Choroid plexus epithelial cell (primary cell): Measurements from ENCODE around the gene FANCC.

ENCODE experiments used
- DNase-seq: peaks from one replicate; pipeline ENCODE4 v3.0.0-alpha.2; 2010; ENCODE audit warnings: low read depth
- H3K4me3 ChIP-seq: 2 replicates; pipeline ENCODE4 v1.5.1; 2011; ENCODE audit warnings: low read depth, mild to moderate bottlenecking, control low read depth, low read length, moderate library complexity
- CTCF ChIP-seq: conservative IDR thresholded peaks from 2 replicates; pipeline ENCODE4 v1.5.1; 2011; ENCODE audit warnings: low read depth, mild to moderate bottlenecking, control low read depth, inconsistent platforms, low read length, moderate library complexity

The FANCC gene

GRCh38 chr9:95103871-95104580 lies 213.5 kb downstream of the FANCC start:
- no peak for TF ChIP-seq CTCF

GRCh38 chr9:95103281-95103771 lies 214.2 kb downstream of the FANCC start:
- H3K4me3 ChIP-seq, result no peak overlapping the region
- DNase-seq, result no peak
- TF ChIP-seq CTCF, result peak; percentile 36

More at GRCh38 chr9:95103871-95104580, 213.5 kb downstream of the FANCC start:
- no peak for DNase-seq
- H3K4me3 ChIP-seq, result no peak overlapping the region

- no peak overlapping the region for H3K4me3 ChIP-seq
- DNase-seq, result no peak
- TF ChIP-seq CTCF, result no peak
Measured at GRCh38 chr9:95102572-95102971, 214.9 kb downstream of the FANCC start.

- no peak for TF ChIP-seq CTCF
- no peak for DNase-seq
- no peak overlapping the region for H3K4me3 ChIP-seq
Measured at GRCh38 chr9:95102001-95102433, 215.5 kb downstream of the FANCC start.

- TF ChIP-seq CTCF, result no peak
- no peak overlapping the region for H3K4me3 ChIP-seq
- DNase-seq, result no peak
Measured at GRCh38 chr9:95101326-95101725, 216.2 kb downstream of the FANCC start.

- no peak for DNase-seq
- no peak for TF ChIP-seq CTCF
- no peak overlapping the region for H3K4me3 ChIP-seq
Measured at GRCh38 chr9:95100071-95100627, 217.4 kb downstream of the FANCC start.
